K562 (cell line): Measurements from ENCODE around the gene FBLIM1. TPM values are rescaled to one million over a fixed set of nuclear protein-coding genes. Genes with fewer than 3 reads are reported as not detected.

Source experiments
- ATAC-seq: fragments of 200-7000 bp; cut with Tn5 transposase; 3 replicates; pipeline ENCODE4 v1.9.1; 2020; ENCODE audit warnings: moderate library complexity
- BruUV-seq: library from RNA; stranded (reverse); fragments of 400-500 nt; replicated peaks from 2 replicates; lab custom pipeline; 2021; lab: Mats Ljungman, UMichigan
- CTCF ChIA-PET: fragments of 300-600 bp; formaldehyde crosslinking; extraction: SDS; loops from one replicate; lab custom pipeline; 2021; ENCODE audit warnings: low intra/inter-chr PET ratio; lab: Yijun Ruan, JAX
- POLR2A ChIA-PET: fragments of 300-600, 350-650 bp; sonication (Branson Sonifier 250); formaldehyde crosslinking; extraction: SDS; loops from one replicate; lab custom pipeline; 2021; ENCODE audit warnings: antibody characterized with exemption, inconsistent platforms; lab: Yijun Ruan, JAX
- DNase-seq, 4 experiments: peaks; one replicate each; pipeline versions ENCODE4 v3.0.0 to v3.0.0-alpha.2; 2011 to 2018; ENCODE audit warnings: low spot score in 3 of 4, mixed read lengths in 3 of 4; ENCODE audit errors: extremely low read depth in 1 of 4
- FAIRE-seq: peaks from 2 replicates; lab custom pipeline; 2011; peaks lifted over from hg19 to GRCh38; lab: Jason Lieb, UNC
- H2AFZ ChIP-seq: 2 replicates; pipeline ENCODE4 v1.6.0; 2011; ENCODE audit warnings: low read depth, low read length, control low read depth, inconsistent platforms
- H3K27ac ChIP-seq: fragments of 200-600 bp; 3 replicates; pipeline ENCODE4 v1.8.0; 2011; ENCODE audit warnings: low read depth, mild to moderate bottlenecking, control low read depth, inconsistent platforms, low read length, moderate library complexity, mixed read lengths; ENCODE audit errors: extremely low read depth
- H3K27me3 ChIP-seq, 2 experiments: fragments of 300-600 bp in 1 of 2; 2 replicates in 1 of 2; 3 replicates in 1 of 2; pipeline versions ENCODE4 v1.6.0 to v1.8.0; 2011; ENCODE audit warnings: inconsistent platforms in 2 of 2, low read length in 2 of 2, mild to moderate bottlenecking in 1 of 2, mixed read lengths in 1 of 2, moderate library complexity in 1 of 2; ENCODE audit not compliant: control insufficient read depth in 2 of 2, insufficient read depth in 2 of 2
- H3K36me3 ChIP-seq: fragments of 300-600 bp; 3 replicates; pipeline ENCODE4 v1.8.0; 2011; ENCODE audit warnings: mild to moderate bottlenecking, low read length, inconsistent platforms; ENCODE audit not compliant: control insufficient read depth, insufficient read depth
- H3K4me1 ChIP-seq, 2 experiments: fragments of 200-600 bp in 1 of 2; replicated peaks in 1 of 2; 2 replicates in 1 of 2; 3 replicates in 1 of 2; pipeline versions ENCODE4 v1.5.1 to v1.8.0; 2011; ENCODE audit warnings: inconsistent platforms in 2 of 2, low read length in 2 of 2, mild to moderate bottlenecking in 1 of 2, mixed read lengths in 1 of 2, moderate library complexity in 1 of 2; ENCODE audit not compliant: control insufficient read depth in 2 of 2, insufficient read depth in 2 of 2
- H3K4me2 ChIP-seq: 2 replicates; pipeline ENCODE4 v1.6.1; 2011; ENCODE audit warnings: low read length, control low read depth, inconsistent platforms, mixed read lengths; ENCODE audit not compliant: insufficient read depth
- H3K4me3 ChIP-seq: fragments of 200-600 bp; sonication (generic), shearing (Covaris generic); 2 replicates; pipeline ENCODE4 v1.5.1; 2016; ENCODE audit warnings: control low read depth, inconsistent platforms
- H3K79me2 ChIP-seq: fragments of 200-600 bp; 3 replicates; pipeline ENCODE4 v1.8.0; 2011; ENCODE audit warnings: low read length, inconsistent platforms; ENCODE audit not compliant: control insufficient read depth, insufficient read depth
- H3K9ac ChIP-seq, 2 experiments: 2 replicates each; pipeline versions ENCODE4 v1.6.0 to v1.6.1; 2011; ENCODE audit warnings: low read depth in 2 of 2, low read length in 2 of 2, control low read depth in 1 of 2, inconsistent platforms in 1 of 2, mild to moderate bottlenecking in 1 of 2, mixed read lengths in 1 of 2; ENCODE audit not compliant: insufficient read depth in 1 of 2
- H3K9me1 ChIP-seq: one replicate; pipeline ENCODE4 v1.6.0; 2011; ENCODE audit warnings: inconsistent platforms, mild to moderate bottlenecking, low read length, moderate library complexity; ENCODE audit not compliant: control insufficient read depth, insufficient read depth
- H3K9me3 ChIP-seq: replicated peaks from 2 replicates; pipeline ENCODE4 v1.5.1; 2011; ENCODE audit warnings: low read depth, low read length, inconsistent platforms; ENCODE audit not compliant: control insufficient read depth, insufficient read depth
- H4K20me1 ChIP-seq: replicated peaks from 2 replicates; pipeline ENCODE4 v1.6.1; 2011; ENCODE audit warnings: low read length, inconsistent platforms, mixed read lengths; ENCODE audit not compliant: control insufficient read depth, insufficient read depth
- CBFA2T3 ChIP-seq: fragments of 450-650 bp; IDR thresholded peaks from 2 replicates; pipeline ENCODE4 v1.6.1; 2017
- LEF1 ChIP-seq: fragments of 450-650 bp; IDR thresholded peaks from 2 replicates; pipeline ENCODE4 v1.6.1; 2016; ENCODE audit warnings: mild to moderate bottlenecking
- MCM7 ChIP-seq, 2 experiments: fragments of 450-650 bp; IDR thresholded peaks; 2 replicates each; pipeline ENCODE4 v1.6.1; 2016 to 2018
- NCOA1 ChIP-seq: fragments of 450-650 bp; IDR thresholded peaks from 2 replicates; pipeline ENCODE4 v1.6.1; 2016; ENCODE audit warnings: low read depth
- POLR2G ChIP-seq: fragments of 200-400 bp; formaldehyde crosslinking; IDR thresholded peaks from 2 replicates; pipeline ENCODE4 v1.6.1; 2017; ENCODE audit warnings: low read depth, mild to moderate bottlenecking, antibody characterized with exemption, low read length, moderate library complexity
- POLR2H ChIP-seq: IDR thresholded peaks from 2 replicates; pipeline ENCODE4 v1.6.1; 2016; ENCODE audit warnings: missing genetic modification characterization, low read depth, mild to moderate bottlenecking, control low read depth, missing compliant biosample characterization, moderate library complexity
- RBM17 ChIP-seq: fragments of 200-400 bp; formaldehyde crosslinking; IDR thresholded peaks from 2 replicates; pipeline ENCODE4 v1.6.1; 2017; ENCODE audit warnings: low read depth, mild to moderate bottlenecking, low read length, borderline replicate concordance
- RBM22 ChIP-seq: fragments of 200-400 bp; formaldehyde crosslinking; IDR thresholded peaks from 2 replicates; pipeline ENCODE4 v1.6.1; 2018; ENCODE audit warnings: low read length, low read depth; ENCODE audit not compliant: poor library complexity, severe bottlenecking
- ZZZ3 ChIP-seq: fragments of 450-650 bp; IDR thresholded peaks from 2 replicates; pipeline ENCODE4 v1.6.1; 2016; ENCODE audit warnings: antibody characterized with exemption, mild to moderate bottlenecking, moderate library complexity
- WGBS: fragments of 100-300 bp; shearing (Covaris generic); methylation state at CpG from one replicate; pipeline ENCODE4 v1.1.6; 2016; ENCODE audit warnings: low coverage, mixed read lengths; ENCODE audit not compliant: insufficient coverage; ENCODE audit errors: missing lambda C conversion rate; 5-methylcytosine and 5-hydroxymethylcytosine counted together
- in situ Hi-C: fragments of 300-500 bp; cut with MboI; formaldehyde crosslinking; loops from 4 replicates; pipeline ENCODE4 v1.15.0; 2018; ENCODE audit warnings: inconsistent platforms, mixed read lengths
- intact Hi-C: fragments of 100-400 bp; cut with micrococcal nuclease; formaldehyde crosslinking; loops from 2 replicates; pipeline ENCODE4 v1.14.2; 2022
- polyA plus RNA-seq, 8 experiments: library from polyadenylated mRNA; depleted of rRNA in 4 of 8; stranded (reverse) in 5 of 8; unstranded in 3 of 8; fragments of >200 nt; fragmentation: Nextera tagmentation in 2 of 8; fragmentation: Illumina TruSeq in 1 of 8; extraction: Ambion mirVana in 2 of 8; extraction: Trizol in 1 of 8; gene quantifications; 2 replicates each; pipeline versions ENCODE4 v1.2.1 to v1.2.3, GENCODE V29; 2011 to 2014; ENCODE audit warnings: inconsistent platforms in 1 of 8, missing spikeins in 1 of 8
- total RNA-seq, 7 experiments: library from RNA; depleted of rRNA in 6 of 7; stranded (reverse); fragments of >200 nt in 6 of 7; fragmentation: Illumina TruSeq in 2 of 7; extraction: Trizol in 2 of 7; gene quantifications; 2 replicates each; pipeline versions ENCODE4 v1.2.1 to v1.2.3, GENCODE V29; 2011 to 2021; ENCODE audit warnings: low replicate concordance in 1 of 7
- TF ChIP-seq, protein P1 (sequence below): fragments of 450-650 bp; IDR thresholded peaks from 2 replicates; pipeline ENCODE4 v1.6.1; 2016; ENCODE audit warnings: borderline replicate concordance

Gene FBLIM1
- total and polyA plus RNA-seq, 9 of the 15 experiments (the other 6 are each of a cell fraction or from before 2014, with no cell fraction given) = 0.14 to 0.24 TPM; not detected in 7

DNA sequence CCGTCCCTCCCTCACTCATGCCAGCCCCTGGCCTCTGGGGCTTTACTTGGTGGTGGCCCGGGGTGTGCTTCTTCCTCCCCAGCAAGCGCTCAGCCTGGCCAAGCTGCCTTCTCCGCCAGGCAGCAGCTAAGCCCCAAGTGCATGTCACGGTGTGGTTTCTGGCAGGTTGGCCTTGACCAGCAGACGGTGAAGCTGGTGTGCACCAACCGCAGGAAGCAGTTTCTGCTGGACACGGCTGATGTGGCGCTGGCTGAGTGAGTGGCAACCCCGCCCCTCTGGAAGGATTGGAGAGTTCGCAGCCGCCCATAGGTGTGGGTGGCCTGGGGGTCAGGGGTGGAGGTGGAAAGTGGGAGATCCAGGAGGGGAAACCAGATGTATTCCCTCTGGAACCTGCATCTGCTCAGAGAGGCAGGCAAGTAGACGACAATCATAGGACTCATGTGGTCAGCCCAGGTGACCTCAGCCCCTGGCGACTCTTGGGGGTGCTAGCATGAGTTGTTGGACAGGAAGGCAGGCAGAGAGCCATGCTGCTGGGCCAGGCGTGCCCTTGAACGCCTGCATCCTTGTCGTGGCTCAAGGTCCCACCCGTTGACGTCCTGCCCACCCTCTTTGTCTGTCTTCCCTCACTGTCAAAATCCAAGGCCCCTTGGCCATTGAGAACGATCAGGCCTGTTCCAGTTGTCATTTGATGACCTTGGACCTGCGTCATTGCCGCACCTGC lies 29.5 kb upstream of the FBLIM1 start:
- no peak overlapping the region for H3K4me3 ChIP-seq
- TF ChIP-seq RBM17 (no peak), CBFA2T3 (no peak), LEF1 (no peak), POLR2H (tag) (no peak), POLR2G (peak; percentile 69), ZZZ3 (no peak), RBM22 (peak; percentile 75), MCM7 (IDR thresholded peaks at IDR 0.05) (no peak), NCOA1 (no peak)
- TF ChIP-seq, protein P1, sequence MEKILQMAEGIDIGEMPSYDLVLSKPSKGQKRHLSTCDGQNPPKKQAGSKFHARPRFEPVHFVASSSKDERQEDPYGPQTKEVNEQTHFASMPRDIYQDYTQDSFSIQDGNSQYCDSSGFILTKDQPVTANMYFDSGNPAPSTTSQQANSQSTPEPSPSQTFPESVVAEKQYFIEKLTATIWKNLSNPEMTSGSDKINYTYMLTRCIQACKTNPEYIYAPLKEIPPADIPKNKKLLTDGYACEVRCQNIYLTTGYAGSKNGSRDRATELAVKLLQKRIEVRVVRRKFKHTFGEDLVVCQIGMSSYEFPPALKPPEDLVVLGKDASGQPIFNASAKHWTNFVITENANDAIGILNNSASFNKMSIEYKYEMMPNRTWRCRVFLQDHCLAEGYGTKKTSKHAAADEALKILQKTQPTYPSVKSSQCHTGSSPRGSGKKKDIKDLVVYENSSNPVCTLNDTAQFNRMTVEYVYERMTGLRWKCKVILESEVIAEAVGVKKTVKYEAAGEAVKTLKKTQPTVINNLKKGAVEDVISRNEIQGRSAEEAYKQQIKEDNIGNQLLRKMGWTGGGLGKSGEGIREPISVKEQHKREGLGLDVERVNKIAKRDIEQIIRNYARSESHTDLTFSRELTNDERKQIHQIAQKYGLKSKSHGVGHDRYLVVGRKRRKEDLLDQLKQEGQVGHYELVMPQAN = no peak
- CTCF ChIA-PET = no interaction called here
- FAIRE-seq (no peak), DNase-seq (no peak), ATAC-seq (no peak)
- no peak overlapping the region for H2AFZ ChIP-seq
- no peaks in the 10 kb centered on the region for H4K20me1 ChIP-seq
- intact Hi-C loops (no loop called here), in situ Hi-C loops (no loop called here)
- H3K79me2 ChIP-seq = no peaks in the 10 kb centered on the region
- H3K36me3 ChIP-seq = peaks cover 90% of the 10 kb centered on the region; the same call in 2 of the 3 replicates
- no peak overlapping the region; a peak in 1 of 4 replicates for H3K9ac ChIP-seq
- POLR2A ChIA-PET = interaction anchor here (0.6 to 1.5 kb wide), 3 partner anchors 10 to 285 kb away, joined by 3 to 4 read pairs (median 3); no protein-coding TSS in a partner anchor
- no peaks in the 10 kb centered on the region for H3K27me3 ChIP-seq
- no peaks in the 10 kb centered on the region for H3K9me1 ChIP-seq
- H3K9me3 ChIP-seq = no peaks in the 10 kb centered on the region
- no TSS peak for BruUV-seq
- H3K4me1 ChIP-seq = peaks cover 0 to 39% of the 10 kb centered on the region in 2 experiments; a peak in 1 of 5 replicates
- H3K4me2 ChIP-seq = no peak overlapping the region
- no peak overlapping the region for H3K27ac ChIP-seq
- WGBS = 85% methylated on average over 21 of the region's 22 CpGs
